Common myeloid progenitor, CD34-positive (primary cell): ENCODE results near the gene CLDN9.

Experiments
- CTCF ChIA-PET: fragments of 350-600 bp; sonication (Branson Sonifier 250); formaldehyde crosslinking; loops from one replicate; lab custom pipeline; 2021; ENCODE audit warnings: antibody characterized with exemption; lab: Charles Lee
- POLR2A ChIA-PET: fragments of 350-600 bp; sonication (Branson Sonifier 250); formaldehyde crosslinking; loops from one replicate; lab custom pipeline; 2021; ENCODE audit warnings: antibody characterized with exemption; lab: Charles Lee
- DNase-seq, 3 donors: peaks; one replicate each; pipeline versions ENCODE4 v3.0.0 to v3.0.0-alpha.2; 2013
- H3K27ac ChIP-seq, 2 experiments: 1 replicate in 1 of 2; 2 replicates in 1 of 2; pipeline ENCODE4 v1.7.0; 2013; ENCODE audit warnings: inconsistent platforms in 2 of 2, low read length in 2 of 2, mild to moderate bottlenecking in 2 of 2, low read depth in 1 of 2, moderate library complexity in 1 of 2; ENCODE audit not compliant: severe bottlenecking in 2 of 2, insufficient read depth in 1 of 2, poor library complexity in 1 of 2
- H3K27me3 ChIP-seq, 5 experiments: replicated peaks in 2 of 5; 1 replicate in 3 of 5; 2 replicates in 2 of 5; pipeline versions ENCODE4 v1.6.1 to v1.7.0; 2013; ENCODE audit warnings: low read length in 4 of 5, mild to moderate bottlenecking in 2 of 5, moderate library complexity in 2 of 5, inconsistent platforms in 1 of 5; ENCODE audit not compliant: insufficient read depth in 5 of 5, control insufficient read depth in 4 of 5
- H3K36me3 ChIP-seq, 4 experiments: 1 replicate in 2 of 4; 2 replicates in 2 of 4; pipeline versions ENCODE4 v1.6.1 to v1.7.0; 2013; ENCODE audit warnings: low read length in 3 of 4, control low read depth in 1 of 4, mild to moderate bottlenecking in 1 of 4; ENCODE audit not compliant: control insufficient read depth in 4 of 4, insufficient read depth in 4 of 4
- H3K4me1 ChIP-seq, 4 experiments: 1 replicate in 3 of 4; 2 replicates in 1 of 4; pipeline versions ENCODE4 v1.6.1 to v1.7.1; 2013; ENCODE audit warnings: low read length in 3 of 4, mild to moderate bottlenecking in 3 of 4, control low read depth in 1 of 4, inconsistent platforms in 1 of 4, moderate library complexity in 1 of 4; ENCODE audit not compliant: control insufficient read depth in 4 of 4, insufficient read depth in 4 of 4; ENCODE audit errors: control extremely low read depth in 1 of 4
- H3K4me3 ChIP-seq, 7 experiments: 1 replicate in 4 of 7; 2 replicates in 3 of 7; pipeline versions ENCODE4 v1.5.1 to v1.7.0; 2013; ENCODE audit warnings: mild to moderate bottlenecking in 7 of 7, low read length in 6 of 7, moderate library complexity in 6 of 7, inconsistent platforms in 2 of 7, low read depth in 2 of 7, control low read depth in 1 of 7; ENCODE audit not compliant: insufficient read depth in 4 of 7, control insufficient read depth in 1 of 7; ENCODE audit errors: extremely low read depth in 1 of 7
- H3K9me3 ChIP-seq, 5 experiments: 1 replicate in 4 of 5; 2 replicates in 1 of 5; pipeline versions ENCODE4 v1.6.1 to v1.7.1; 2013; ENCODE audit warnings: low read length in 4 of 5, mild to moderate bottlenecking in 2 of 5, inconsistent platforms in 1 of 5, low read depth in 1 of 5, moderate library complexity in 1 of 5; ENCODE audit not compliant: control insufficient read depth in 4 of 5, insufficient read depth in 2 of 5; ENCODE audit errors: control extremely low read depth in 1 of 5
- WGBS: methylation state at CpG from one replicate; pipeline ENCODE4 v1.1.5; 2013; ENCODE audit not compliant: insufficient coverage; 5-methylcytosine and 5-hydroxymethylcytosine counted together

Gene CLDN9

DNA sequence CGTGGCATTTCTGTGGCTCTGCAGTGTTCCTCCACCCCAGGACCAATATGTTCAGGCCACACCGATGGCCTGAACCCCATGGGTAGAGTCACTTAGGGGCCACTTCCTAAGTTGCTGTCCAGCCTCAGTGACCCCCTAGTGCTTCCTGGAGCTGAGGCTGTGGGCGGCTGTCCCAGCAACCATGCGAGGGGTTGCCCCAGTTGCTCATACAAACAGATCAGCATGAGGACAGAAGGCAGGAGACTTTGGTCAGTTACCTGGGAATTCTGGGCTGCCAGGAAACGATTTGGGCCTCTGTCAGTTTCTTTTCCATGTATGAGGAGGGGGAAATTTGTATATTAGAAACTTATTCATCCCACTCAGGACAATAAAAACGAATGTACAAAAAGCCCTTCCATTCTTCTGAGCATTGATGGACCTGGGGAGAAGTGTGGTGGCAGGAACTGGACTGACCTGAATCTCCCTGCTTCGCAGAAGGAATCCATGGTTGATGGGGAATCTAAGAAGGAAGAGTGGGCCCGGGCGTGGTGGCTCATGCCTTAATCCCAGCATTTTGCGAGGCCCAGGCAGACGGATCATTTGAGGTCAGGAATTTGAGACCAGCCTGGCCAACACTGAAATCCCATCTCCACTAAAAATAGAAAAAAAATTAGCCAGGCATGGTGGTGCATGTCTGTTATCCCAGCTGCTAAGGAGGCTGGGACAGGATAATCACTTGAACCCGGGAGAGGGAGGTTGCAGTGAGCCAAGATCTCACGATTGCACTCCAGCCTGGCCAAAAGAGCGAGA, 47.8 kb downstream of the CLDN9 start:
- ChIA-PET POLR2A (no interaction called here), CTCF (interaction anchor here (1.1 to 6.6 kb wide), 9 partner anchors 10 to 98 kb away, joined by 3 to 82 read pairs (median 16); partner anchors contain the start of genes ZNF213 and ZSCAN10)
- no peak overlapping the region for H3K27ac ChIP-seq
- H3K27me3 ChIP-seq, result peaks cover 0 to 6% (median 0%) of the 10 kb centered on the region in 5 experiments
- peaks cover 0 to 52% (median 37%) of the 10 kb centered on the region in 4 experiments for H3K4me1 ChIP-seq
- WGBS, result 100% methylated on average over 5 of the region's 14 CpGs
- DNase-seq, result no peak
- H3K4me3 ChIP-seq, result no peak overlapping the region
- no peaks in the 10 kb centered on the region for H3K36me3 ChIP-seq
- H3K9me3 ChIP-seq, result no peaks in the 10 kb centered on the region

DNA sequence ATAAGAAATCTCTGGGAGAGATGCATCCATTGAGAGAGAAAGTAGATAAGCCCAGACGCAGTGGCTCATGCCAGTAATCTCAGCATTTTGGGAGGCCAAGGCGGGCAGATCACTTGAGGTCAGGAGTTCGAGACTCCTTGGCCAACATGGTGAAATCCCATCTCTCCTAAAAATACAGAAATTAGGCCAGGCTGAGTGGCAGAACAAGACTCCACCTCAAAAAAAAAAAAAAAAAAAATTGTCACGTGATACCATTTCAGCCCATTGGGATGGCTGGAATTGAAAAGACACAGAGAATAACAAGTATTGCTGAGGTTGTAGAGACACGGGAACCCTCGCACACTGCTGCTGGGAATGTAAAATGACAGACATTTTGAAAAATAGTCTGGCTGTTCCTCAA, 49.8 kb downstream of the CLDN9 start:
- POLR2A ChIA-PET, result no interaction called here
- WGBS, result 82% methylated on average over 2 of the region's 6 CpGs

DNA sequence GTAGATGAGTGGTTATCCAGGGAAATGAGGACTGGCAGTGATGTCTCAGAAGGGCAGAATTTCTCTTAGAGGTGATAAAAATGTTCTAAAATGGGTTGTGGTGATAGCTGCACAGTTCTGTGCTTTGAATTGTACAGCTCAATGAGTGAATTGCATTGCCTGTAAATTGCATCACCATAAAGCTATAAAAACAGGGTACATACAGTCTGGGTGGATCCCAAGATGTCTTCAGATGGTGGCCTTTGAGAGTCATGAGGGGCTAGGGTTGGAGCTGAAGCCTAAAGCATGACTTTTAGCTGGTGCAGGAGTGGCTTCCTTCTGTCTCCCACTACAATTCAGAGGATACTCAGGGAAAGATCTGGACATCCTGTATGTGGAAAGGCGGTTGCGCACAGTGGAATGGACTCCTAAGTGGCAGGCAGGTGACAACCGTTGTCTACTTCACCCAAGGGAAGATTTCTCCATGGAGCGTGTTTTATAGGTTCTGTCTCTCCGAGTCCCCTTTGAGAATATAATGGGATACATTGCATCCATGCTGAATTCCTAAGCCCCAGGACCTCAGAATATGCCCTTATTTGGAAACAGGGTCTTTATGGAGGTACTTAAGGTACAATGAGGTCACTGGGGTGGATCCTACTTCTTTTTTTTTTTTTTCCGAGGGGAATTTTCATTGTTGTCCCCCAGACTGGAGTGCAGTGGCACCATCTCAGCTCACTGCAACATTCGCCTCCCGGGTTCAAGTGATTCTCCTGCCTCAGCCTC, 51.1 kb downstream of the CLDN9 start:
- POLR2A ChIA-PET, result interaction anchor here (0.7 kb wide), 1 partner anchor 25 kb away, joined by 3 read pairs; no protein-coding TSS in a partner anchor
- no peaks in the 10 kb centered on the region for H3K36me3 ChIP-seq
- CTCF ChIA-PET, result interaction anchor here (0.8 to 6.5 kb wide), 10 partner anchors 11 to 105 kb away, joined by 3 to 51 read pairs (median 6); partner anchors contain the start of gene ZSCAN10
- no peaks in the 10 kb centered on the region for H3K9me3 ChIP-seq
- H3K27me3 ChIP-seq, result no peaks in the 10 kb centered on the region
- no peak for DNase-seq
- H3K4me1 ChIP-seq, result peaks cover 0 to 34% (median 11%) of the 10 kb centered on the region in 4 experiments
- no peak overlapping the region for H3K4me3 ChIP-seq
- 98% methylated on average over 7 of the region's 8 CpGs for WGBS
- no peak overlapping the region for H3K27ac ChIP-seq

More for the DNA sequence above, 49.8 kb downstream of the CLDN9 start:
- Histone ChIP-seq H3K27ac (no peak overlapping the region), H3K9me3 (no peaks in the 10 kb centered on the region), H3K36me3 (no peaks in the 10 kb centered on the region), H3K4me3 (no peak overlapping the region), H3K4me1 (peaks cover 0 to 38% (median 22%) of the 10 kb centered on the region in 4 experiments), H3K27me3 (peaks cover 0 to 3% (median 0%) of the 10 kb centered on the region in 5 experiments)
- CTCF ChIA-PET, result interaction anchor here (1.1 to 6.5 kb wide), 6 partner anchors 12 to 67 kb away, joined by 3 to 51 read pairs (median 8); partner anchors contain the start of gene ZSCAN10
- DNase-seq, result no peak
